ENCODE results near the gene TRIM63. TPM values are rescaled to one million over a fixed set of nuclear protein-coding genes. Genes with fewer than 3 reads are reported as not detected.

The TRIM63 gene
- total RNA-seq, 1 donor from 2014 or later, result not detected

DNA sequence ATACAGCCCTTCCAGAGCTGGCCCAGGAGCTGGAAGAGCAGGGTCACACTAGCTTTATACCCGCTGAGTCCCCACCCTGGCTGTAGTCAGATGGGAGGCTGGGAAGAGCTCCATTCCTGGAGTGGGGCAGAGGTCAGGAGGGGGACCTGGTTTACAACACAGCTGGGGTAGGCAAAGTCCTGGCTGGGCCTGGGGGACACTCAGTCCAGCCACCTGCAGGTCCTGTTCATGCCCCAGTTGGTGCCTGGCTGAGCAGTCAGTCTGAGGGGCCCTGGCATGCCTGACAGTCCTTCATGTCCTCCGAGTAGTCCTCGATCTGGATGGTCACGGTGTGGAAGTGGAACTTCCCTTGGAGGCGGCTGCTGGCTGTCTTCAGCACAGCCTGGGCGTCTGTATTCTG lies 28.5 kb downstream of the TRIM63 start:
- H3K36me3 ChIP-seq, result no peaks in the 10 kb centered on the region
- no peak for DNase-seq (ENCODE audit: extremely low spot score in 2 of 2)
- H3K4me3 ChIP-seq, result no peak overlapping the region
- peaks cover 13% of the 10 kb centered on the region for H3K4me1 ChIP-seq
- H3K9me3 ChIP-seq, result no peaks in the 10 kb centered on the region
- intact Hi-C loops (cut with DNase I), result loop anchor here (10.0 kb wide), 1 partner anchor 126 kb away; the partner anchor contains the start of genes C1orf232 and ZNF593
- TF ChIP-seq POLR2AphosphoS5 (IDR thresholded peaks at IDR 0.05; ENCODE audit: insufficient read depth in 1 of 2, low read depth in 1 of 2) (no peak), POLR2A (IDR thresholded peaks at IDR 0.05) (no peak), CTCF (IDR thresholded peaks at IDR 0.05) (no peak)
- H3K27ac ChIP-seq, result no peak overlapping the region
- no peaks in the 10 kb centered on the region for H3K27me3 ChIP-seq

- Histone ChIP-seq H3K36me3 (no peaks in the 10 kb centered on the region), H3K27ac (no peak overlapping the region), H3K4me3 (no peak overlapping the region), H3K27me3 (no peaks in the 10 kb centered on the region), H3K9me3 (no peaks in the 10 kb centered on the region), H3K4me1 (peaks cover 13% of the 10 kb centered on the region)
- TF ChIP-seq POLR2A (IDR thresholded peaks at IDR 0.05) (no peak), POLR2AphosphoS5 (IDR thresholded peaks at IDR 0.05; ENCODE audit: insufficient read depth in 1 of 2, low read depth in 1 of 2) (no peak), CTCF (IDR thresholded peaks at IDR 0.05) (no peak)
- DNase-seq (ENCODE audit: extremely low spot score in 2 of 2), result no peak
- intact Hi-C loops (cut with DNase I), result loop anchor here (10.0 kb wide), 1 partner anchor 126 kb away; the partner anchor contains the start of genes C1orf232 and ZNF593
Measured at GRCh38 chr1:26038477-26038876, 29.0 kb downstream of the TRIM63 start.

DNA sequence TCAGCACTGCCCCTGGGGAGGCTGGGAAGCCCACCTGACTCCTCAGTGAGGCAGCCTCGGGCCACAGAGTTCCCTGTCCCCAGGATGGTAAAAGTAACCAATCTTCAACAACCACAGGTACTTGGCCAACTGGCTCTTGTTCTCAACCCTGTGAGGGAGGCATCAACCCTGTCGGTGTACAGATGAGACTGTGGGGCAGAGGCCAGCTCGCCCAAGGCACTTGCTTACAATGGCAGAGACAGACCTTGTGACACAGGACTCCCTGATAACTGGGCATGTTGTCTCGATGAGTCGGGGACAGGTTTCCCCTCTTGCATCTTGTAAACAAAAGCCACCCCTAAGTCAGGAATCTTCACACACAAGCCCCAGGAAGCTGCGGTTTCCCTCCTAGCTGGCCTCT lies 29.5 kb downstream of the TRIM63 start:
- TF ChIP-seq POLR2AphosphoS5 (IDR thresholded peaks at IDR 0.05; ENCODE audit: insufficient read depth in 1 of 2, low read depth in 1 of 2), result no peak
- no peak for TF ChIP-seq CTCF (IDR thresholded peaks at IDR 0.05)
- TF ChIP-seq POLR2A (IDR thresholded peaks at IDR 0.05), result no peak
- intact Hi-C loops (cut with DNase I), result loop anchor here (10.0 kb wide), 1 partner anchor 127 kb away; the partner anchor contains the start of genes C1orf232 and ZNF593
- Histone ChIP-seq H3K36me3 (no peaks in the 10 kb centered on the region), H3K27ac (no peak overlapping the region), H3K9me3 (no peaks in the 10 kb centered on the region), H3K4me3 (no peak overlapping the region), H3K4me1 (peaks cover 13% of the 10 kb centered on the region), H3K27me3 (no peaks in the 10 kb centered on the region)
- no peak for DNase-seq (ENCODE audit: extremely low spot score in 2 of 2)

- intact Hi-C loops (cut with DNase I), result loop anchor here (10.0 kb wide), 1 partner anchor 128 kb away; the partner anchor contains the start of genes C1orf232 and ZNF593
- Histone ChIP-seq H3K4me1 (peaks cover 13% of the 10 kb centered on the region), H3K27me3 (no peaks in the 10 kb centered on the region), H3K27ac (no peak overlapping the region), H3K36me3 (no peaks in the 10 kb centered on the region), H3K9me3 (no peaks in the 10 kb centered on the region), H3K4me3 (no peak overlapping the region)
- TF ChIP-seq CTCF (IDR thresholded peaks at IDR 0.05), result no peak
- no peak for TF ChIP-seq POLR2AphosphoS5 (IDR thresholded peaks at IDR 0.05; ENCODE audit: insufficient read depth in 1 of 2, low read depth in 1 of 2)
- TF ChIP-seq POLR2A (IDR thresholded peaks at IDR 0.05), result no peak
- DNase-seq (ENCODE audit: extremely low spot score in 2 of 2), result no peak
Measured at GRCh38 chr1:26036756-26037281, 30.6 kb downstream of the TRIM63 start.
